HT1080 (cell line): Measurements from ENCODE around the gene UQCRHL. TPM values are rescaled to one million over a fixed set of nuclear protein-coding genes. Genes with fewer than 3 reads are reported as not detected.
"Not testable (repeated sequence)": the region's sequence is repeated elsewhere in the genome, so short reads cannot be mapped to it uniquely, and the experiment has no call there.

ENCODE experiments used
- DNase-seq: peaks from one replicate; pipeline ENCODE4 v3.0.0-alpha.2; 2015; ENCODE audit warnings: low read depth
- total RNA-seq: library from RNA; depleted of rRNA; stranded (reverse); fragments of >200 nt; shearing (Covaris generic); gene quantifications from 2 replicates; pipeline ENCODE4 v1.2.3, GENCODE V29; 2014

The UQCRHL gene
- total RNA-seq, 1 experiment from 2014 or later = 12.4 TPM

GRCh38 chr1:15835741-15836510, 28.5 kb upstream of the UQCRHL start:
- peak; percentile 98 for DNase-seq

- DNase-seq = no peak
These were observed 27.8 kb upstream of the UQCRHL start for GRCh38 chr1:15835205-15835740.

- DNase-seq = peak; percentile 91
These were observed 27.2 kb upstream of the UQCRHL start for GRCh38 chr1:15834406-15835204.

GRCh38 chr1:15833842-15834405, 26.5 kb upstream of the UQCRHL start:
- DNase-seq = no peak

GRCh38 chr1:15833069-15833679, 25.7 kb upstream of the UQCRHL start:
- DNase-seq = no peak

GRCh38 chr1:15830258-15830657, 22.8 kb upstream of the UQCRHL start:
- DNase-seq = no peak

- not testable (repeated sequence) for DNase-seq
These were observed 21.5 kb upstream of the UQCRHL start for GRCh38 chr1:15828931-15829330.

GRCh38 chr1:15827567-15827966, 20.1 kb upstream of the UQCRHL start:
- not testable (repeated sequence) for DNase-seq

- DNase-seq = no peak
These were observed 19.5 kb upstream of the UQCRHL start for GRCh38 chr1:15826810-15827507.

GRCh38 chr1:15825800-15826199, 18.4 kb upstream of the UQCRHL start:
- no peak for DNase-seq

- DNase-seq = peak; percentile 17
These were observed 13.0 kb upstream of the UQCRHL start for GRCh38 chr1:15820478-15820877.

GRCh38 chr1:15816674-15817073, 9.2 kb upstream of the UQCRHL start:
- no peak for DNase-seq

- DNase-seq = no peak
These were observed 2.6 kb upstream of the UQCRHL start for GRCh38 chr1:15810073-15810472.

GRCh38 chr1:15808955-15809354, 1.5 kb upstream of the UQCRHL start:
- DNase-seq = no peak

GRCh38 chr1:15807121-15807520, 328 bp downstream of the UQCRHL start:
- no peak for DNase-seq

- no peak for DNase-seq
These were observed 3.4 kb downstream of the UQCRHL start for GRCh38 chr1:15804060-15804459.

GRCh38 chr1:15803380-15803779, 4.1 kb downstream of the UQCRHL start:
- DNase-seq = no peak

- DNase-seq = peak; percentile 54
These were observed 5.0 kb downstream of the UQCRHL start for GRCh38 chr1:15802234-15802965.

GRCh38 chr1:15799928-15800835, 7.3 kb downstream of the UQCRHL start:
- peak; percentile 86 for DNase-seq
